DOHH2 (cell line): ENCODE data around the gene DNAH14.

ENCODE experiments used
- H3F3A ChIP-seq: fragments of 200-600 bp; sonication (generic), shearing (Covaris generic); 2 replicates; pipeline ENCODE4 v1.6.0; 2016; ENCODE audit warnings: antibody characterized with exemption, mild to moderate bottlenecking; ENCODE audit not compliant: control insufficient read depth, insufficient read depth
- H3K27ac ChIP-seq: fragments of 200-600 bp; sonication (generic); 2 replicates; pipeline ENCODE4 v1.5.1; 2014; ENCODE audit warnings: low read depth, mild to moderate bottlenecking, low read length, moderate library complexity
- H3K27me3 ChIP-seq: fragments of 200-600 bp; sonication (generic); 2 replicates; pipeline ENCODE4 v1.6.1; 2014; ENCODE audit warnings: mild to moderate bottlenecking, low read length, mixed read lengths; ENCODE audit not compliant: control insufficient read depth
- H3K36me3 ChIP-seq: fragments of 200-600 bp; sonication (generic); 2 replicates; pipeline ENCODE4 v1.6.1; 2014; ENCODE audit warnings: mild to moderate bottlenecking, low read length, moderate library complexity, mixed read lengths; ENCODE audit not compliant: control insufficient read depth
- H3K4me1 ChIP-seq: fragments of 200-600 bp; sonication (generic); 2 replicates; pipeline ENCODE4 v1.6.1; 2014; ENCODE audit warnings: mild to moderate bottlenecking, low read length, mixed read lengths; ENCODE audit not compliant: control insufficient read depth
- H3K4me2 ChIP-seq: fragments of 200-600 bp; sonication (generic); 2 replicates; pipeline ENCODE4 v1.6.0; 2014; ENCODE audit warnings: mild to moderate bottlenecking, low read length, moderate library complexity
- H3K4me3 ChIP-seq: fragments of 200-600 bp; sonication (generic); 2 replicates; pipeline ENCODE4 v1.5.1; 2014; ENCODE audit warnings: mild to moderate bottlenecking, low read length, mixed read lengths
- H3K79me2 ChIP-seq: fragments of 200-600 bp; sonication (generic); 2 replicates; pipeline ENCODE4 v1.6.1; 2014; ENCODE audit warnings: mild to moderate bottlenecking, low read length, mixed read lengths; ENCODE audit not compliant: control insufficient read depth
- H3K9me2 ChIP-seq: fragments of 200-600 bp; sonication (generic); replicated peaks from 2 replicates; pipeline ENCODE4 v1.6.1; 2014; ENCODE audit warnings: mild to moderate bottlenecking, low read length, mixed read lengths; ENCODE audit not compliant: control insufficient read depth
- H3K9me3 ChIP-seq: fragments of 200-600 bp; sonication (generic); 2 replicates; pipeline ENCODE4 v1.6.1; 2014; ENCODE audit warnings: antibody characterized with exemption, low read length, mixed read lengths; ENCODE audit not compliant: control insufficient read depth, insufficient read depth
- H4K20me1 ChIP-seq: fragments of 200-600 bp; sonication (generic); 2 replicates; pipeline ENCODE4 v1.6.0; 2014; ENCODE audit warnings: low read depth, mild to moderate bottlenecking, antibody characterized with exemption, low read length, moderate library complexity; ENCODE audit not compliant: control insufficient read depth, insufficient read depth
- EZH2phosphoT487 ChIP-seq: fragments of 200-600 bp; sonication (generic); IDR thresholded peaks from 2 replicates; pipeline ENCODE4 v1.6.1; 2017; ENCODE audit warnings: borderline replicate concordance, mild to moderate bottlenecking, antibody characterized with exemption, low read length, moderate library complexity, mixed read lengths
- TF ChIP-seq, protein P1 (sequence below): fragments of 200-600 bp; sonication (generic); IDR thresholded peaks from one replicate; pipeline ENCODE4 v1.5.1; 2014; ENCODE audit warnings: antibody characterized with exemption, mild to moderate bottlenecking, low read depth, low read length; ENCODE audit not compliant: poor library complexity, severe bottlenecking

The DNAH14 gene

DNA sequence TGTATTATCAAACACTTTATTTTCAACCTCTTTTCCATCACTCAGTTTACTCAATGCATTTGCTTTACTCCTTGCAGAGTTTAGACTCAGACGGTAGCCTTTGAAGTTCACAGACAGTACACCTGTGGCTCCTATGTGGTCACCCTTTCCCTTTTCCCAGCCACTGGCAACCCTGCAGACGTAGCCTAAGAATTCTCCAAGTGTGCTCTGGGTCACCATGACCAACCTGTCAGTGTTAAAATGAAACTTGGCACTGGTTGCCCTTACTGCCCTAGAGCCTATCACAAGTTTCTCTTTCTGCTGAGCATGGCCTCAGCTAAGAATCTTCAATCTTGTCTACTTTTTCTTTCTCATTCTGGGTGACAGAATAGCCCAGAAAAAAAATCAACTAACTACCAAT is 25.5 kb upstream of the DNAH14 start:
- H3K9me2 ChIP-seq = no peaks in the 10 kb centered on the region
- H3K27ac ChIP-seq = no peak overlapping the region
- H3K27me3 ChIP-seq = 0 out of 2 replicates have a peak, but pooled peaks cover 2% of the 10 kb centered on the region
- no peaks in the 10 kb centered on the region for H3K9me3 ChIP-seq
- no peaks in the 10 kb centered on the region for H3K79me2 ChIP-seq
- H3K36me3 ChIP-seq = no peaks in the 10 kb centered on the region
- TF ChIP-seq EZH2phosphoT487 = no peak
- TF ChIP-seq, protein P1, sequence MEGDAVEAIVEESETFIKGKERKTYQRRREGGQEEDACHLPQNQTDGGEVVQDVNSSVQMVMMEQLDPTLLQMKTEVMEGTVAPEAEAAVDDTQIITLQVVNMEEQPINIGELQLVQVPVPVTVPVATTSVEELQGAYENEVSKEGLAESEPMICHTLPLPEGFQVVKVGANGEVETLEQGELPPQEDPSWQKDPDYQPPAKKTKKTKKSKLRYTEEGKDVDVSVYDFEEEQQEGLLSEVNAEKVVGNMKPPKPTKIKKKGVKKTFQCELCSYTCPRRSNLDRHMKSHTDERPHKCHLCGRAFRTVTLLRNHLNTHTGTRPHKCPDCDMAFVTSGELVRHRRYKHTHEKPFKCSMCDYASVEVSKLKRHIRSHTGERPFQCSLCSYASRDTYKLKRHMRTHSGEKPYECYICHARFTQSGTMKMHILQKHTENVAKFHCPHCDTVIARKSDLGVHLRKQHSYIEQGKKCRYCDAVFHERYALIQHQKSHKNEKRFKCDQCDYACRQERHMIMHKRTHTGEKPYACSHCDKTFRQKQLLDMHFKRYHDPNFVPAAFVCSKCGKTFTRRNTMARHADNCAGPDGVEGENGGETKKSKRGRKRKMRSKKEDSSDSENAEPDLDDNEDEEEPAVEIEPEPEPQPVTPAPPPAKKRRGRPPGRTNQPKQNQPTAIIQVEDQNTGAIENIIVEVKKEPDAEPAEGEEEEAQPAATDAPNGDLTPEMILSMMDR = no peak
- H3K4me1 ChIP-seq = no peaks in the 10 kb centered on the region
- H3K4me2 ChIP-seq = no peak overlapping the region
- H3F3A ChIP-seq = no peaks in the 10 kb centered on the region
- H4K20me1 ChIP-seq = no peaks in the 10 kb centered on the region
- H3K4me3 ChIP-seq = no peak overlapping the region

DNA sequence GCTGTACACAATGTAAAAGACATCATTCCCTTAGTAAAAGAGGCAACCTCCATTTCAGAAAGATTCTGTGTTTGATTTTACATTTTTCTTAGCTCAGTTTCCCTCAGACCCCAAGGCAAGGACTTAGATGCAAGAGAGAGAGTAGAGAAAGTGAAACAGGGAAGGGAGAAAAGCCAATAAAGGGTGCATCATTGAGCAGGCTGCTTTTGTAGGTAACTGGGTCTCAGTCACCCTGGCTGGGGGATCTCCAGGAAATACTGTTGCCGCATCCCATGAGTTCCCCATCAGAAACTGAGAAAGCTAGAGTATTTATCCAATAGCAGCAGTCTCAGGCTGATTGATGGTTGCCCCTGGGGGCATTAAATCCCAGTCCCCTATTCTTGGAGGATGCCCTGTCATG is 23.1 kb upstream of the DNAH14 start:
- H3K36me3 ChIP-seq = no peaks in the 10 kb centered on the region
- no peaks in the 10 kb centered on the region for H3K9me2 ChIP-seq
- no peaks in the 10 kb centered on the region for H3K79me2 ChIP-seq
- no peaks in the 10 kb centered on the region for H4K20me1 ChIP-seq
- 0 out of 2 replicates have a peak, but pooled peaks cover 2% of the 10 kb centered on the region for H3K27me3 ChIP-seq
- H3F3A ChIP-seq = no peaks in the 10 kb centered on the region
- H3K4me1 ChIP-seq = no peaks in the 10 kb centered on the region
- no peak overlapping the region for H3K4me3 ChIP-seq
- H3K27ac ChIP-seq = no peak overlapping the region
- H3K4me2 ChIP-seq = no peak overlapping the region
- no peaks in the 10 kb centered on the region; the same call in 1 of the 2 replicates for H3K9me3 ChIP-seq
- TF ChIP-seq, protein P1 = no peak
- no peak for TF ChIP-seq EZH2phosphoT487

DNA sequence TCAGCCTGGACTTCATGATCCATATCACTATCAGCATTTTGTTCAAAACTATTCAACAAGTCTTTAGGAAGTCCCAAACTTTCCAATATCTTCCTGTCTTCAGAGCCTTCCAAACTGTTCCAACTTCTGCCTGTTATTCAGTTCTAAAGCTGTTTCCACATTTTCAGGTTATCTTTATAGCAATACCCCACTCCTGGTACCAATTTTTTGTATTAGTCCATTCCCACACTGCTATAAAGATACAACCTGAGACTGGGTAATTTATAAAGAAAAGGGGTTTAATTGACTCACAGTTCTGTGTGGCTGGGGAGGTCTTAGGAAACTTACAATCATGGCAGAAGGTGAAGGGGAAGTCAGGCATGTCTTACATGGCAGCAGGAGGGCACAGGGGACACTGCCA is 18.3 kb upstream of the DNAH14 start:
- H3K27ac ChIP-seq = no peak overlapping the region
- H3K4me3 ChIP-seq = no peak overlapping the region
- H3K27me3 ChIP-seq = no peaks in the 10 kb centered on the region
- H4K20me1 ChIP-seq = no peaks in the 10 kb centered on the region
- no peaks in the 10 kb centered on the region; the same call in 1 of the 2 replicates for H3K9me3 ChIP-seq
- H3F3A ChIP-seq = no peaks in the 10 kb centered on the region
- no peak overlapping the region for H3K4me2 ChIP-seq
- no peaks in the 10 kb centered on the region for H3K9me2 ChIP-seq
- TF ChIP-seq, protein P1 = no peak
- no peak for TF ChIP-seq EZH2phosphoT487
- no peaks in the 10 kb centered on the region for H3K79me2 ChIP-seq
- H3K4me1 ChIP-seq = no peaks in the 10 kb centered on the region
- no peaks in the 10 kb centered on the region for H3K36me3 ChIP-seq

DNA sequence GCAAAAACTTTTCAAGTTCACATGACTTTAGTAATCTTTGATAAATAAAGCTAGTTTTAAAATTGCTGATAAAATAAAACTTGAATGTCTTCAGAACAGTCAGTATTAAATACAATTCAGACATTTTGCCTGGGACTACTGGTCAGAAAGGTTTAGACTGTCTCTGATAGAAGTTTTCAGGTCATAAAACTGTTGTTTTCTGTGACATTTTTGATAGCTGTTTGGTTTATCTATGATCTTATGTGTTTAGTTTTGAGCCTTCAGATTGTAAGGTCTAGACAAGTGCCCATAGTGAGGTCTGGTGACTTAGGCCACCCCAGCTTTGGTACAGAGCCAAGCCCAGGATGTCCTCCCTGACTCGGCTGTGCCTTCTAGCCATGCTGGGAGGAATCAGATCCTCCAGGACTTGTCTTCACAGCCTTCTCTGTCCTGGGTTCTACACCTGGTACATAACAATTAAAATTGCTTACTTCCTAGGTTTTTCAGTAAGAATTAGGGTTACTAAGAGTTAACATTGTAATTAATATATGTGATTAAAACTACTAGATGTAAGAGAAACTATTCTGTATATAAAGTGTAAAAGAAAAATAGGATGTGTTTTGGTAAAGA is 15.1 kb upstream of the DNAH14 start:
- no peak overlapping the region for H3K4me2 ChIP-seq
- no peaks in the 10 kb centered on the region for H4K20me1 ChIP-seq
- H3K4me1 ChIP-seq = no peaks in the 10 kb centered on the region
- H3K27ac ChIP-seq = no peak overlapping the region
- H3K36me3 ChIP-seq = no peaks in the 10 kb centered on the region
- TF ChIP-seq EZH2phosphoT487 = no peak
- TF ChIP-seq, protein P1 = no peak
- H3K27me3 ChIP-seq = no peaks in the 10 kb centered on the region
- no peak overlapping the region for H3K4me3 ChIP-seq
- no peaks in the 10 kb centered on the region; the same call in 1 of the 2 replicates for H3K9me3 ChIP-seq
- H3K79me2 ChIP-seq = no peaks in the 10 kb centered on the region
- no peaks in the 10 kb centered on the region for H3K9me2 ChIP-seq
- H3F3A ChIP-seq = no peaks in the 10 kb centered on the region
